ENCODE measurements around the gene ZNF516.

DNA sequence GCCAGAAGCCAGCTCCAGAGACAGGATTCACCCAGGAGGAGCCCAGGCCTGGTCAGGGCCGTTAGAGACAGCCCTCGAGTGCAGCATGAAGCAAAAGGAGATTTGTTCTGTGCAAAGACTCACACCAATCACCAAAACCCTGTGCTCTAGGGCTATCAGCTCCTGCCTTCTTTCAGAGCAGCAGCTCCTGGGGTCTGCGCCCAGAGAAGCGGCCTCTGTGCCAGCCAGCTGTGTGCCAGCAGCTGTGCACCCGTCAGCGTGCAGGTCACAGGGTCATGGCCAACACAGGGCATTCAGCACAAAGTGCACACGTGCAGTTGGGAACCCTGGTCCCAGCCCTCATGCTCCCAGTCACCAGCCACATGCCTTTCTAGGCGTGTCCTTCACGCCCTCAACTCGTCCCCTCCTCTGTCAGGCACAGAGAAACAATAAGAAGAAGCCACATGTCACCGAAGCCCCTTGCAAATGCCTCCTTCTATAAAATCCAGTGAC lies 49.3 kb downstream of the ZNF516 start:
- TF ChIP-seq, protein P1, sequence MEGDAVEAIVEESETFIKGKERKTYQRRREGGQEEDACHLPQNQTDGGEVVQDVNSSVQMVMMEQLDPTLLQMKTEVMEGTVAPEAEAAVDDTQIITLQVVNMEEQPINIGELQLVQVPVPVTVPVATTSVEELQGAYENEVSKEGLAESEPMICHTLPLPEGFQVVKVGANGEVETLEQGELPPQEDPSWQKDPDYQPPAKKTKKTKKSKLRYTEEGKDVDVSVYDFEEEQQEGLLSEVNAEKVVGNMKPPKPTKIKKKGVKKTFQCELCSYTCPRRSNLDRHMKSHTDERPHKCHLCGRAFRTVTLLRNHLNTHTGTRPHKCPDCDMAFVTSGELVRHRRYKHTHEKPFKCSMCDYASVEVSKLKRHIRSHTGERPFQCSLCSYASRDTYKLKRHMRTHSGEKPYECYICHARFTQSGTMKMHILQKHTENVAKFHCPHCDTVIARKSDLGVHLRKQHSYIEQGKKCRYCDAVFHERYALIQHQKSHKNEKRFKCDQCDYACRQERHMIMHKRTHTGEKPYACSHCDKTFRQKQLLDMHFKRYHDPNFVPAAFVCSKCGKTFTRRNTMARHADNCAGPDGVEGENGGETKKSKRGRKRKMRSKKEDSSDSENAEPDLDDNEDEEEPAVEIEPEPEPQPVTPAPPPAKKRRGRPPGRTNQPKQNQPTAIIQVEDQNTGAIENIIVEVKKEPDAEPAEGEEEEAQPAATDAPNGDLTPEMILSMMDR (IDR thresholded peaks at IDR 0.05), result no peak
- TF ChIP-seq POLR2A (IDR thresholded peaks at IDR 0.05), result no peak
- no peak for TF ChIP-seq POLR2AphosphoS5 (IDR thresholded peaks at IDR 0.05)
- no peak for TF ChIP-seq EP300 (IDR thresholded peaks at IDR 0.05)

Measured in sigmoid colon (tissue), 4 donors.